Stimulated activated CD4-positive, alpha-beta T cell treated with anti-CD3 and anti-CD28 coated beads, Interleukin-2, amount 100 ng/mL, for 48 hours (primary cell): Measurements from ENCODE around the gene LRRC51.
A peak's percentile ranks its signal among the peaks of the same experiment; 100 is the strongest.
"Not testable (repeated sequence)": the region's sequence is repeated elsewhere in the genome, so short reads cannot be mapped to it uniquely, and the experiment has no call there.

ENCODE experiments used
- DNase-seq, 2 donors: peaks; one replicate each; pipeline ENCODE4 v3.0.0-alpha.2; 2020

Gene LRRC51

GRCh38 chr11:72112143-72112977 lies 31.7 kb downstream of the LRRC51 start, which contains the start of gene ANAPC15:
ANAPC15 (minus strand) TSS chr11:72112695; CDS start chr11:72111276, 1,419 bp downstream.
- DNase-seq, result peak; percentile 94 to 99

- no peak for DNase-seq
Measured at GRCh38 chr11:72112978-72113808, 32.5 kb downstream of the LRRC51 start.

GRCh38 chr11:72114570-72114969 lies 33.9 kb downstream of the LRRC51 start:
- DNase-seq, result no peak

GRCh38 chr11:72116019-72116755 lies 35.5 kb downstream of the LRRC51 start:
- DNase-seq, result no peak

- no peak for DNase-seq
Measured at GRCh38 chr11:72119198-72119597, 38.5 kb downstream of the LRRC51 start.

- DNase-seq, result no peak
Measured at GRCh38 chr11:72120930-72121329, 40.3 kb downstream of the LRRC51 start.

- no peak for DNase-seq
Measured at GRCh38 chr11:72122607-72123006, 42.0 kb downstream of the LRRC51 start.

- DNase-seq, result no peak
Measured at GRCh38 chr11:72123117-72123653, 42.5 kb downstream of the LRRC51 start.

GRCh38 chr11:72124046-72124445 lies 43.4 kb downstream of the LRRC51 start:
- no peak for DNase-seq

- no peak for DNase-seq
Measured at GRCh38 chr11:72125956-72126355, 45.3 kb downstream of the LRRC51 start.

GRCh38 chr11:72127923-72128322 lies 47.3 kb downstream of the LRRC51 start:
- no peak for DNase-seq

GRCh38 chr11:72129381-72129780 lies 48.7 kb downstream of the LRRC51 start:
- DNase-seq, result no peak

GRCh38 chr11:72132646-72133045 lies 52.0 kb downstream of the LRRC51 start:
- DNase-seq, result no peak

GRCh38 chr11:72135473-72135872 lies 54.8 kb downstream of the LRRC51 start, which contains the start of gene FOLR3:
FOLR3 (plus strand) TSS chr11:72135725; CDS start chr11:72135953, 228 bp downstream.
- DNase-seq, result not testable (repeated sequence)

GRCh38 chr11:72135891-72136683 lies 55.4 kb downstream of the LRRC51 start:
- DNase-seq, result no peak

- DNase-seq, result no peak
Measured at GRCh38 chr11:72136684-72137262, 56.1 kb downstream of the LRRC51 start.

GRCh38 chr11:72138821-72139390 lies 58.3 kb downstream of the LRRC51 start:
- no peak for DNase-seq

GRCh38 chr11:72139500-72139899 lies 58.9 kb downstream of the LRRC51 start:
- DNase-seq, result no peak

GRCh38 chr11:72140661-72141060 lies 60.0 kb downstream of the LRRC51 start:
- no peak for DNase-seq

GRCh38 chr11:72141066-72141465 lies 60.4 kb downstream of the LRRC51 start:
- DNase-seq, result peak in 1 of 2 donors; percentile 13

GRCh38 chr11:72142086-72142485 lies 61.4 kb downstream of the LRRC51 start:
- not testable (repeated sequence) for DNase-seq
